ENCODE measurements around the gene HSD17B10. TPM values are rescaled to one million over a fixed set of nuclear protein-coding genes. Genes with fewer than 3 reads are reported as not detected.

The HSD17B10 gene
- total and polyA plus RNA-seq, 2 donors (not counting 1 experiment from before 2014, with no cell fraction given) = 41.6 to 62.3 TPM

- no peaks in the 10 kb centered on the region for H3K27me3 ChIP-seq (ENCODE audit: control insufficient read depth, insufficient read depth, low read length)
- no peak overlapping the region for H3K27ac ChIP-seq (ENCODE audit: insufficient read depth, low read length)
- H3K36me3 ChIP-seq (ENCODE audit: control insufficient read depth, insufficient read depth, low read length) = peaks cover 1% of the 10 kb centered on the region
- H3K4me2 ChIP-seq (ENCODE audit: extremely low read depth, insufficient read depth, low read length) = no peak overlapping the region
- H3K4me1 ChIP-seq (ENCODE audit: control insufficient read depth, extremely low read depth, insufficient read depth, low read length) = no peaks in the 10 kb centered on the region
- H3K9ac ChIP-seq (ENCODE audit: insufficient read depth, low read length) = no peak overlapping the region
- DNase-seq (ENCODE audit: low read depth in 2 of 2) = no peak
- H3K9me3 ChIP-seq (ENCODE audit: control insufficient read depth, insufficient read depth, low read depth, low read length) = no peaks in the 10 kb centered on the region
- no peak for TF ChIP-seq CTCF (conservative IDR thresholded peaks at IDR 0.05 in 1 of 2, IDR thresholded peaks at IDR 0.05 in 1 of 2; ENCODE audit: low read depth in 1 of 2, low read length in 2 of 2)
- no peak for TF ChIP-seq EZH2 (IDR thresholded peaks at IDR 0.05; ENCODE audit: low read length, missing control alignments)
- H3K79me2 ChIP-seq (ENCODE audit: control insufficient read depth, insufficient read depth, low read length) = no peaks in the 10 kb centered on the region
- H2AFZ ChIP-seq (ENCODE audit: low read length) = no peak overlapping the region
- no peaks in the 10 kb centered on the region for H4K20me1 ChIP-seq (ENCODE audit: control insufficient read depth, extremely low read depth, insufficient read depth, low read length)
- no peak overlapping the region for H3K4me3 ChIP-seq (replicated peaks in 1 of 4; ENCODE audit: control extremely low read depth in 1 of 4, insufficient read depth in 1 of 4, low read depth in 3 of 4, low read length in 4 of 4)
These were observed 38.4 kb downstream of the HSD17B10 start for GRCh38 chrX:53395605-53396298.

DNA sequence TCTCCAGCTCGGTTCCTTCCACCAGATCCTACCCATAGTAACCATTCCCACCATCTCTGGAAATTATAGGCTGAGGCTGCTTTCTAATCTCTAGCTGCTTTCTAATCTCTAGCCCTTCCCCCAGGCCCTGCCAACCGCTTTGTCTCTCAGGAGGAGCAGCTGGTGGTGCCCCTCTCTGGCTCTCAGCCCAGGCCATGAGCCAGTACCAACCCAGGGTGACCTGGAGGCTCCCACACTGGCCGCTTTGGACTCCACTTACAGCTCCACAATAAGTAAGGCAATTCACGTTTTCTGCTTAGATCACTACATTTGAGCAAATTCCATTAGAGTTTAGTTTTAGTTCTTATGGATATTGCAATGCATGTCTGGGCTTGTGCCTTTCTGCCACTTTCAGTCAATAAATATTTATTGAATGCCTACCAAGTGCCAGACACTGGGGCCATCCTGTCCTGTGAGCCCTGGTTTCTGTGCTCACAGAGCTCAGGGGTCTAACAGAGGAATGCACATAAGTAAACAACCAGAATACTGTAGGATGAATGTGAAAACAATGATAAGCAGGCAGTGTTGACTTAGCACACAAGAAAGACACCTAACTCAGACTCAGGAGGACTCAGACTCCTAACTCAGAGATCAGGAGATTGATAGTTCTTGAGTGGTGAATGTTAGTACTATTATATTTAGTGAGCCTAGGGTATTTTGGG, 50.6 kb downstream of the HSD17B10 start:
- no peak overlapping the region for H3K4me3 ChIP-seq (replicated peaks in 1 of 4; ENCODE audit: control extremely low read depth in 1 of 4, insufficient read depth in 1 of 4, low read depth in 3 of 4, low read length in 4 of 4)
- no peak for DNase-seq (ENCODE audit: low read depth in 2 of 2)
- peaks cover 17% of the 10 kb centered on the region for H3K36me3 ChIP-seq (ENCODE audit: control insufficient read depth, insufficient read depth, low read length)
- H3K27me3 ChIP-seq (ENCODE audit: control insufficient read depth, insufficient read depth, low read length) = no peaks in the 10 kb centered on the region
- H3K9me3 ChIP-seq (ENCODE audit: control insufficient read depth, insufficient read depth, low read depth, low read length) = no peaks in the 10 kb centered on the region
- H3K4me1 ChIP-seq (ENCODE audit: control insufficient read depth, extremely low read depth, insufficient read depth, low read length) = no peaks in the 10 kb centered on the region
- H3K79me2 ChIP-seq (ENCODE audit: control insufficient read depth, insufficient read depth, low read length) = no peaks in the 10 kb centered on the region
- no peak overlapping the region for H3K9ac ChIP-seq (ENCODE audit: insufficient read depth, low read length)
- H3K27ac ChIP-seq (ENCODE audit: insufficient read depth, low read length) = no peak overlapping the region
- TF ChIP-seq EZH2 (IDR thresholded peaks at IDR 0.05; ENCODE audit: low read length, missing control alignments) (no peak), CTCF (conservative IDR thresholded peaks at IDR 0.05 in 1 of 2, IDR thresholded peaks at IDR 0.05 in 1 of 2; ENCODE audit: low read depth in 1 of 2, low read length in 2 of 2) (no peak)
- no peak overlapping the region for H2AFZ ChIP-seq (ENCODE audit: low read length)
- H4K20me1 ChIP-seq (ENCODE audit: control insufficient read depth, extremely low read depth, insufficient read depth, low read length) = no peaks in the 10 kb centered on the region
- no peak overlapping the region for H3K4me2 ChIP-seq (ENCODE audit: extremely low read depth, insufficient read depth, low read length)

Other genes with a start within 250 kb of the HSD17B10 start
- 65.5 and 83.6 TPM in 2 replicates for gene KDM5C, start 209.2 kb downstream of the HSD17B10 start, total RNA-seq
- 30.5 and 49.2 TPM in 2 replicates for gene KDM5C, start 209.2 kb downstream of the HSD17B10 start, polyA plus RNA-seq
- gene IQSEC2, start 152.8 kb downstream of the HSD17B10 start, total RNA-seq = 3.6 and 9.9 TPM in 2 replicates
- 5.9 and 7.4 TPM in 2 replicates for gene IQSEC2, start 152.8 kb downstream of the HSD17B10 start, polyA plus RNA-seq
- gene SMC1A, start 11.7 kb downstream of the HSD17B10 start, total RNA-seq = 7.7 and 9.6 TPM in 2 replicates
- gene SMC1A, start 11.7 kb downstream of the HSD17B10 start, polyA plus RNA-seq = 23.5 and 53.3 TPM in 2 replicates
- 0.77 and 1.3 TPM in 2 replicates for gene RIBC1, start 11.5 kb downstream of the HSD17B10 start, total RNA-seq
- gene RIBC1, start 11.5 kb downstream of the HSD17B10 start, polyA plus RNA-seq = 0.15 TPM in 2 replicates